Ishikawa (cell line): Measurements from ENCODE around the gene SLC25A33.

Source experiments
- CEBPB ChIP-seq: IDR thresholded peaks from 2 replicates; pipeline ENCODE4 v1.6.1; 2012
- CREB1 ChIP-seq: IDR thresholded peaks from 2 replicates; pipeline ENCODE4 v1.6.1; 2012; ENCODE audit warnings: low read depth
- EGR1 ChIP-seq: IDR thresholded peaks from 2 replicates; pipeline ENCODE4 v1.6.1; 2012
- EP300 ChIP-seq: IDR thresholded peaks from 2 replicates; pipeline ENCODE4 v1.6.1; 2012; ENCODE audit warnings: borderline replicate concordance
- FOXM1 ChIP-seq: IDR thresholded peaks from 2 replicates; pipeline ENCODE4 v1.6.1; 2012; ENCODE audit warnings: low read depth, borderline replicate concordance
- MAX ChIP-seq: IDR thresholded peaks from 2 replicates; pipeline ENCODE4 v1.6.1; 2012
- NFIC ChIP-seq: IDR thresholded peaks from 2 replicates; pipeline ENCODE4 v1.6.1; 2012
- RAD21 ChIP-seq: IDR thresholded peaks from 2 replicates; pipeline ENCODE4 v1.6.1; 2012; ENCODE audit warnings: low read depth
- TAF1 ChIP-seq: IDR thresholded peaks from 2 replicates; pipeline ENCODE4 v1.6.1; 2012; ENCODE audit warnings: low read depth, mild to moderate bottlenecking
- TCF12 ChIP-seq: IDR thresholded peaks from 2 replicates; pipeline ENCODE4 v1.6.1; 2012; ENCODE audit warnings: low read depth
- TEAD4 ChIP-seq: IDR thresholded peaks from 2 replicates; pipeline ENCODE4 v1.6.1; 2012
- USF1 ChIP-seq: IDR thresholded peaks from 2 replicates; pipeline ENCODE4 v1.6.1; 2012
- YY1 ChIP-seq: IDR thresholded peaks from 2 replicates; pipeline ENCODE4 v1.6.1; 2012; ENCODE audit warnings: low read depth
- ZBTB7A ChIP-seq: IDR thresholded peaks from 2 replicates; pipeline ENCODE4 v1.6.1; 2012; ENCODE audit warnings: low read depth
- TF ChIP-seq, protein P1 (sequence below): IDR thresholded peaks from 2 replicates; pipeline ENCODE4 v1.6.1; 2012; ENCODE audit warnings: low read depth, mild to moderate bottlenecking

SLC25A33 gene

GRCh38 chr1:9629445-9630201 is 90.4 kb downstream of the SLC25A33 start:
- TF ChIP-seq RAD21: no peak
- no peak for TF ChIP-seq YY1
- no peak for TF ChIP-seq NFIC
- no peak for TF ChIP-seq CEBPB
- no peak for TF ChIP-seq MAX
- TF ChIP-seq EP300: no peak

DNA sequence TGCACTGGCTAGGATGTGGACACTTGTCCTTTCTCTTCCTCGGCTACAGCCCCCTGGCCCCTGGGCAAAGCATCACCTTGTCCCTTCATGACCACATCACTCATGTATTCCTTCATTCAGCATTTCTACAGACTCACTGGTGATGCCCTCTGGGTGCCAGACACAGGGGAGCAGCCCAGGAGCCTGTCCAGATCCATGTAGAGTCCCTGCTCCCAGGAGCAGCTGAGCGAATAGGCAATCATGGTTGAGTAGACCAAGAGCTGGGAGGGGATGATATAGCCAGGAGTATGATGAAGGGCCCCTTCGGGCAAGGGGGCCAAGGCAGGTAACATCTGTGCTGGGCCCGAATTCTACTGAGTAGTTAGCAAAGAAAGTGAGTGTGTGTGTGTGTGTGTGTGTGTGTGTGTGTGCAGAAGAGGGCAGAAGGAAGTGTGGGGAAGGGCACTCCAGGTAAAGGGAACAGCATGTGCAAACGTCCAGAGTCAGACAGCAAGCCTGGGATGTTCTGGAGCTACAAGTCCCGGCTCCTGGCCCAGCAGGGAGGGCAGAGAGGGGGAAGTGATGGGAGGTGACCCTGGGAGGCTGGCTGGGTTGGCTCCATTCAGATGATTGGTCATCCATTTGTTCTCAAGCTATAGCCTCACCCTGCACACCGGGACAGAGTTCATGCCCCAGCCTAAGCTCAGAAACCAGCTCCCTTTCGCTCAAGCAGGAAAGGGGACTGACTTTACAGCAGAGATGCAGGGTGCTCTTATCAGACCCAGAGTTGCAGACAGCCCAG is 91.3 kb downstream of the SLC25A33 start:
- TF ChIP-seq NFIC (no peak), TEAD4 (no peak)

GRCh38 chr1:9631613-9632012 is 92.3 kb downstream of the SLC25A33 start:
- TF ChIP-seq ZBTB7A (no peak), EGR1 (no peak), TCF12 (no peak), TEAD4 (no peak), MAX (no peak), FOXM1 (no peak), USF1 (no peak), TAF1 (no peak), CEBPB (no peak), NFIC (no peak), RAD21 (no peak), YY1 (no peak), EP300 (no peak), CREB1 (no peak)
- TF ChIP-seq, protein P1, sequence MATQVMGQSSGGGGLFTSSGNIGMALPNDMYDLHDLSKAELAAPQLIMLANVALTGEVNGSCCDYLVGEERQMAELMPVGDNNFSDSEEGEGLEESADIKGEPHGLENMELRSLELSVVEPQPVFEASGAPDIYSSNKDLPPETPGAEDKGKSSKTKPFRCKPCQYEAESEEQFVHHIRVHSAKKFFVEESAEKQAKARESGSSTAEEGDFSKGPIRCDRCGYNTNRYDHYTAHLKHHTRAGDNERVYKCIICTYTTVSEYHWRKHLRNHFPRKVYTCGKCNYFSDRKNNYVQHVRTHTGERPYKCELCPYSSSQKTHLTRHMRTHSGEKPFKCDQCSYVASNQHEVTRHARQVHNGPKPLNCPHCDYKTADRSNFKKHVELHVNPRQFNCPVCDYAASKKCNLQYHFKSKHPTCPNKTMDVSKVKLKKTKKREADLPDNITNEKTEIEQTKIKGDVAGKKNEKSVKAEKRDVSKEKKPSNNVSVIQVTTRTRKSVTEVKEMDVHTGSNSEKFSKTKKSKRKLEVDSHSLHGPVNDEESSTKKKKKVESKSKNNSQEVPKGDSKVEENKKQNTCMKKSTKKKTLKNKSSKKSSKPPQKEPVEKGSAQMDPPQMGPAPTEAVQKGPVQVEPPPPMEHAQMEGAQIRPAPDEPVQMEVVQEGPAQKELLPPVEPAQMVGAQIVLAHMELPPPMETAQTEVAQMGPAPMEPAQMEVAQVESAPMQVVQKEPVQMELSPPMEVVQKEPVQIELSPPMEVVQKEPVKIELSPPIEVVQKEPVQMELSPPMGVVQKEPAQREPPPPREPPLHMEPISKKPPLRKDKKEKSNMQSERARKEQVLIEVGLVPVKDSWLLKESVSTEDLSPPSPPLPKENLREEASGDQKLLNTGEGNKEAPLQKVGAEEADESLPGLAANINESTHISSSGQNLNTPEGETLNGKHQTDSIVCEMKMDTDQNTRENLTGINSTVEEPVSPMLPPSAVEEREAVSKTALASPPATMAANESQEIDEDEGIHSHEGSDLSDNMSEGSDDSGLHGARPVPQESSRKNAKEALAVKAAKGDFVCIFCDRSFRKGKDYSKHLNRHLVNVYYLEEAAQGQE: no peak

DNA sequence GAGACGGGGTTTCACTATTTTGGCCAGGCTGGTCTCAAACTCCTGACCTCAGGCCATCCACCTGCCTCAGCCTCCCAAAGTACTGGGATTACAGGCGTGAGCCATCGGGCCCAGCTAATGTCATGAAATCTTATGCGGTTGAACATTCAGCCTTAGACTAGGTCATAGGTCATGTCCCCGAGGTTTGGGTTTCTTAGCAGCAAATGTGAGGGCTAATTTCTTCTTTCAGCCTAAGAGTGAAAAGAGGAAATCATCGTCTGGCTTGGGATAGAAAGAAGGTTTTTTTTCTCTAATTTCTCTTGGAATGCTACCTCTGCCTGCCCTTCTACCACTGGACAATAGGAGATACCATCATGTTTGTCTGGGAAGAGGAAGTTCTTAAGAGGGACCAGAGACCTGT is 94.2 kb downstream of the SLC25A33 start:
- TF ChIP-seq TEAD4: no peak
- no peak for TF ChIP-seq MAX
- TF ChIP-seq EP300: no peak
- no peak for TF ChIP-seq CREB1

DNA sequence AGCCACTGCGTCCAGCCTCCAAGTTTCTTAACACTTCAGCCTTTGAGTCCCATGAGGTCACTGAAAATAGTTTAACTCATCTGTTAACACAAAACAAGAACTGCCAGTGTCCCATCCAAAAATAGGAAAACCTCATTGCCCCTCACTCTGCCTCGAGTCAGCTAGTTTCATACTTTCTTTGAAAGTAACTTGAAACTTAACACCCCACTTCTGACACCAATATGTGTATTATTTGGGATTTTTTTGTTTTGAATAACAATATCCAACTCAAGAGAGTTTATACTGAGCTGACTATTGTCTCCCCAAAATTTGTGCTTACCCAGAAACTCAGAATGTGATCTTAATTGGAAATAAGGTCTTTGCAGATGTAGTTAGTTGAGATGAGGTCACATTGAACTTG is 95.3 kb downstream of the SLC25A33 start:
- TF ChIP-seq TEAD4: no peak
- no peak for TF ChIP-seq ZBTB7A
- no peak for TF ChIP-seq YY1
- no peak for TF ChIP-seq EP300
- no peak for TF ChIP-seq EGR1
- TF ChIP-seq TCF12: no peak
- TF ChIP-seq MAX: no peak
- TF ChIP-seq FOXM1: no peak
